Panc1 (cell line): ENCODE results near the gene NUDT16L1. TPM values are rescaled to one million over a fixed set of nuclear protein-coding genes. Genes with fewer than 3 reads are reported as not detected.

Source experiments
- ATAC-seq: fragments of 200-7000 bp; cut with Tn5 transposase; 2 replicates; pipeline ENCODE4 v1.9.1; 2020; ENCODE audit warnings: mild to moderate bottlenecking, moderate library complexity
- BruUV-seq: library from RNA; stranded (reverse); fragments of 400-500 nt; replicated peaks from 2 replicates; lab custom pipeline; 2021; lab: Mats Ljungman, UMichigan
- CTCF ChIA-PET: fragments of 300-600 bp; sonication (Branson Sonifier 250); formaldehyde crosslinking; loops from one replicate; lab custom pipeline; 2022; ENCODE audit warnings: antibody characterized with exemption; lab: Charles Lee
- POLR2A ChIA-PET: fragments of 300-600 bp; sonication (Branson Sonifier 250); formaldehyde crosslinking; loops from one replicate; lab custom pipeline; 2022; ENCODE audit warnings: antibody characterized with exemption; lab: Charles Lee
- DNase-seq: peaks from one replicate; pipeline ENCODE4 v3.0.0-alpha.2; 2010; ENCODE audit warnings: low read depth, low spot score
- H3K27ac ChIP-seq: 2 replicates; pipeline ENCODE4 v1.5.1; 2011; ENCODE audit warnings: mild to moderate bottlenecking, low read length, inconsistent platforms
- H3K27me3 ChIP-seq: fragments of 200-500 bp; sonication (Bioruptor generic); 2 replicates; pipeline ENCODE4 v1.6.0; 2014; ENCODE audit warnings: low read length, inconsistent platforms; ENCODE audit not compliant: control insufficient read depth, insufficient read depth
- H3K36me3 ChIP-seq: fragments of 200-500 bp; sonication (Bioruptor generic); 2 replicates; pipeline ENCODE4 v1.5.1; 2014; ENCODE audit warnings: inconsistent platforms, mild to moderate bottlenecking, low read length, moderate library complexity; ENCODE audit not compliant: control insufficient read depth, insufficient read depth
- H3K4me1 ChIP-seq: 2 replicates; pipeline ENCODE4 v1.5.1; 2011; ENCODE audit warnings: inconsistent platforms, mild to moderate bottlenecking, low read length, moderate library complexity; ENCODE audit not compliant: control insufficient read depth, insufficient read depth
- H3K4me3 ChIP-seq, 2 experiments: 2 replicates each; pipeline ENCODE4 v1.5.1; 2011 to 2012; ENCODE audit warnings: low read depth in 2 of 2, low read length in 2 of 2, mild to moderate bottlenecking in 2 of 2, inconsistent platforms in 1 of 2, moderate library complexity in 1 of 2
- H3K9me3 ChIP-seq: fragments of 200-500 bp; sonication (Bioruptor generic); 2 replicates; pipeline ENCODE4 v1.5.1; 2014; ENCODE audit warnings: low read depth, mild to moderate bottlenecking, inconsistent platforms, low read length, moderate library complexity; ENCODE audit not compliant: control insufficient read depth, insufficient read depth
- POLR2AphosphoS5 ChIP-seq: IDR thresholded peaks from 2 replicates; pipeline ENCODE4 v1.6.1; 2012; ENCODE audit warnings: mild to moderate bottlenecking, low read depth, low read length, moderate library complexity
- SIN3A ChIP-seq: IDR thresholded peaks from 2 replicates; pipeline ENCODE4 v1.6.1; 2012; ENCODE audit warnings: low read depth, mild to moderate bottlenecking, low read length, moderate library complexity, borderline replicate concordance; ENCODE audit not compliant: insufficient read depth
- TCF7L2 ChIP-seq: IDR thresholded peaks from 2 replicates; pipeline ENCODE4 v1.6.1; 2011; ENCODE audit warnings: mild to moderate bottlenecking, low read depth, low read length, inconsistent platforms
- in situ Hi-C: cut with HindIII; loops from 2 replicates; pipeline ENCODE4 v1.10.0; 2016; ENCODE audit warnings: low sequenced_read_pairs, low pct_unique_long_range_greater_than_20kb
- intact Hi-C: fragments of 100-400 bp; cut with micrococcal nuclease; formaldehyde crosslinking; loops from one replicate; pipeline ENCODE4 v1.10.0; 2022; ENCODE audit not compliant: unreplicated experiment
- total RNA-seq: library from RNA; stranded (reverse); gene quantifications from one replicate; pipeline ENCODE4 v1.2.1, GENCODE V29; 2021; ENCODE audit not compliant: unreplicated experiment
- TF ChIP-seq, protein P1 (sequence below): fragments of 450-650 bp; IDR thresholded peaks from 2 replicates; pipeline ENCODE4 v1.5.1; 2017; ENCODE audit warnings: mild to moderate bottlenecking
- TF ChIP-seq, protein P2 (sequence below), 2 experiments: IDR thresholded peaks; 2 replicates each; pipeline ENCODE4 v1.6.1; 2011 to 2012; ENCODE audit warnings: low read depth in 2 of 2, control low read depth in 1 of 2, low read length in 1 of 2, mild to moderate bottlenecking in 1 of 2, moderate library complexity in 1 of 2; ENCODE audit not compliant: insufficient read depth in 1 of 2

The NUDT16L1 gene
- total RNA-seq, 1 experiment from 2014 or later: 42.9 TPM

DNA sequence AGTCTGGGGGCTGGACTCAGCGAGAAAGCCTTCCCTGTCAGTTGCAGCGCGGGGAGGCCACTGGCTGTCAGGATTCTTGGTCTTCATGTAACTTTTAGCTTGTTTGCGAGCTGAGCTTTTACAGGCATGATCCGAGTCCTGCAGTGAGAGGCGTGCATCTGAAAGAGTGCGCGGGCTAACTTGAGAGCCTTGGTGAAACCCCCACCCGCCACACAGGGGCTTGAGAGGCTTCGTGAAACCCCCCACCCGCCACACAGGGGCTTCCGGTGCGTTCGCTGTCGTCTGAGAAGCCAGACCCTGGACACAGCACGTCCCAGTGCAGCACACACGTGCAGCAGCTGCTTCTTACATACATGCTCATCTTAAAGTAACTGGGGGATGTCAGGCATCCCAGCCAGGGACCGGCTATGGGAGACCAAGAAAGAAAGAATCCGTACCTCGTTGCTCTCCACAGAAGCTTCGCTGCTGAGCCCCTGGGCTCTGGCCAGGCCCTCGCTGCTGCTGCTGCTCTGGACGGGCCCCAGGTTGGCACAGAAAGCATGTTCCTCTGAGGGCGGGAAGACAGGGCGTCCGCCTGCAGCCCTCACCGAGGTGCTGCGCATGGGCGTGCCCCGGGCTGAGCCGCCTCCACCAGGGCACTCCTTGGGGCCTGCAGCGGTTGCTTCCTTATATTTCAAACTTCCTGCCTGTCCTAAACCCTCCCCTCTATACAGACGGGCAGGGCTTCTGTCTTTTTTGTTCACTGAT is 7.8 kb downstream of the NUDT16L1 start:
- peaks cover 15% of the 10 kb centered on the region for H3K4me1 ChIP-seq
- no peaks in the 10 kb centered on the region for H3K27me3 ChIP-seq
- CTCF ChIA-PET: no interaction called here
- peaks cover 2% of the 10 kb centered on the region for H3K36me3 ChIP-seq
- intact Hi-C loops: no loop called here
- POLR2A ChIA-PET: no interaction called here
- in situ Hi-C loops: no loop called here
- DNase-seq: no peak
- no peak overlapping the region for H3K4me3 ChIP-seq
- TF ChIP-seq, protein P1, sequence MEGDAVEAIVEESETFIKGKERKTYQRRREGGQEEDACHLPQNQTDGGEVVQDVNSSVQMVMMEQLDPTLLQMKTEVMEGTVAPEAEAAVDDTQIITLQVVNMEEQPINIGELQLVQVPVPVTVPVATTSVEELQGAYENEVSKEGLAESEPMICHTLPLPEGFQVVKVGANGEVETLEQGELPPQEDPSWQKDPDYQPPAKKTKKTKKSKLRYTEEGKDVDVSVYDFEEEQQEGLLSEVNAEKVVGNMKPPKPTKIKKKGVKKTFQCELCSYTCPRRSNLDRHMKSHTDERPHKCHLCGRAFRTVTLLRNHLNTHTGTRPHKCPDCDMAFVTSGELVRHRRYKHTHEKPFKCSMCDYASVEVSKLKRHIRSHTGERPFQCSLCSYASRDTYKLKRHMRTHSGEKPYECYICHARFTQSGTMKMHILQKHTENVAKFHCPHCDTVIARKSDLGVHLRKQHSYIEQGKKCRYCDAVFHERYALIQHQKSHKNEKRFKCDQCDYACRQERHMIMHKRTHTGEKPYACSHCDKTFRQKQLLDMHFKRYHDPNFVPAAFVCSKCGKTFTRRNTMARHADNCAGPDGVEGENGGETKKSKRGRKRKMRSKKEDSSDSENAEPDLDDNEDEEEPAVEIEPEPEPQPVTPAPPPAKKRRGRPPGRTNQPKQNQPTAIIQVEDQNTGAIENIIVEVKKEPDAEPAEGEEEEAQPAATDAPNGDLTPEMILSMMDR: no peak
- TF ChIP-seq, protein P2, sequence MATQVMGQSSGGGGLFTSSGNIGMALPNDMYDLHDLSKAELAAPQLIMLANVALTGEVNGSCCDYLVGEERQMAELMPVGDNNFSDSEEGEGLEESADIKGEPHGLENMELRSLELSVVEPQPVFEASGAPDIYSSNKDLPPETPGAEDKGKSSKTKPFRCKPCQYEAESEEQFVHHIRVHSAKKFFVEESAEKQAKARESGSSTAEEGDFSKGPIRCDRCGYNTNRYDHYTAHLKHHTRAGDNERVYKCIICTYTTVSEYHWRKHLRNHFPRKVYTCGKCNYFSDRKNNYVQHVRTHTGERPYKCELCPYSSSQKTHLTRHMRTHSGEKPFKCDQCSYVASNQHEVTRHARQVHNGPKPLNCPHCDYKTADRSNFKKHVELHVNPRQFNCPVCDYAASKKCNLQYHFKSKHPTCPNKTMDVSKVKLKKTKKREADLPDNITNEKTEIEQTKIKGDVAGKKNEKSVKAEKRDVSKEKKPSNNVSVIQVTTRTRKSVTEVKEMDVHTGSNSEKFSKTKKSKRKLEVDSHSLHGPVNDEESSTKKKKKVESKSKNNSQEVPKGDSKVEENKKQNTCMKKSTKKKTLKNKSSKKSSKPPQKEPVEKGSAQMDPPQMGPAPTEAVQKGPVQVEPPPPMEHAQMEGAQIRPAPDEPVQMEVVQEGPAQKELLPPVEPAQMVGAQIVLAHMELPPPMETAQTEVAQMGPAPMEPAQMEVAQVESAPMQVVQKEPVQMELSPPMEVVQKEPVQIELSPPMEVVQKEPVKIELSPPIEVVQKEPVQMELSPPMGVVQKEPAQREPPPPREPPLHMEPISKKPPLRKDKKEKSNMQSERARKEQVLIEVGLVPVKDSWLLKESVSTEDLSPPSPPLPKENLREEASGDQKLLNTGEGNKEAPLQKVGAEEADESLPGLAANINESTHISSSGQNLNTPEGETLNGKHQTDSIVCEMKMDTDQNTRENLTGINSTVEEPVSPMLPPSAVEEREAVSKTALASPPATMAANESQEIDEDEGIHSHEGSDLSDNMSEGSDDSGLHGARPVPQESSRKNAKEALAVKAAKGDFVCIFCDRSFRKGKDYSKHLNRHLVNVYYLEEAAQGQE (IDR thresholded peaks at IDR 0.05; ENCODE audit: insufficient read depth in 1 of 2, low read depth in 2 of 2, low read length in 1 of 2): no peak
- TF ChIP-seq SIN3A (no peak), POLR2AphosphoS5 (no peak), TCF7L2 (no peak)
- H3K9me3 ChIP-seq: no peaks in the 10 kb centered on the region
- BruUV-seq: no TSS peak
- ATAC-seq: no peak
- no peak overlapping the region for H3K27ac ChIP-seq

DNA sequence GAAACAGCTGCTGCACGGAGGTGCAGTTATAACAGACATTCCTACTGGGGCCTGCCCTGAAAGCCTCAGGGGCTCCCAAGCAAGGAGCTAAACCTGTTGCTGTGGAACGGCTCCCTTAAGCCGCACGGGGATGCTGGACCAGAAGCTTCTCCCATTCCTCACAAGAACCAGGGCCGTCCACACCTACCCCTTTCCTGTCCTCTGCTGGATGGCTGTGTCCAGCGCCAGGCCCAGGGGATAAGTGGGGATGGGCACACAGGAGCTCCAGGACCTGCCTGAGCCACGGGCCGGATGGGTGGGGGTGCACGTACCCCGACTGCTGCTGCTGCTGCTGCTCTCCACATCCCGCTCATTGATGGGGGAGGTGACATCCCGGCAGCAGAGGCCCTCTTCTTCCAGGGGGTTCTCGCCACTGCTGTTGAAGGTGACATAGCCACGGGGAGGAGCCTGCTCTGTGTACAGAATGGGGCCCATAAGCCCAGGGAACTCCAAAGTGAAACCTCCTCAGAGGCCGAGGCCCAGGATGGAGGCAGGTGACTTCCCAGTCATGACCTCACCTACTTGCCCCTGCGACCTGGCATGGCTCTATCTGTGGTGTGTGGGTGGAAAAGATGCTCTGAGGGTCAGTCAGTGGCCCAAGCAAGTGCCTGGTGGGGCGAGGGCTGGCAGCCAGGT is 8.6 kb downstream of the NUDT16L1 start:
- TF ChIP-seq, protein P1: no peak
- TF ChIP-seq POLR2AphosphoS5: no peak
- TF ChIP-seq TCF7L2: no peak
- no peak for TF ChIP-seq SIN3A
- TF ChIP-seq, protein P2 (IDR thresholded peaks at IDR 0.05; ENCODE audit: insufficient read depth in 1 of 2, low read depth in 2 of 2, low read length in 1 of 2): no peak
- intact Hi-C loops: no loop called here
- Histone ChIP-seq H3K4me3 (no peak overlapping the region), H3K9me3 (no peaks in the 10 kb centered on the region), H3K27ac (no peak overlapping the region), H3K36me3 (peaks cover 2% of the 10 kb centered on the region), H3K4me1 (peaks cover 9% of the 10 kb centered on the region), H3K27me3 (no peaks in the 10 kb centered on the region)
- DNase-seq: no peak
- POLR2A ChIA-PET: no interaction called here
- no TSS peak for BruUV-seq
- in situ Hi-C loops: no loop called here
- ATAC-seq: no peak
- CTCF ChIA-PET: no interaction called here
